HepG2 (cell line): ENCODE data around the gene PSMA7. TPM values are rescaled to one million over a fixed set of nuclear protein-coding genes. Genes with fewer than 3 reads are reported as not detected.

Experiments used
- BRCA1 ChIP-seq: sonication (generic); formaldehyde crosslinking; IDR thresholded peaks from 2 replicates; pipeline ENCODE4 v1.4.0; 2020; ENCODE audit warnings: missing genetic modification reagents
- CREM ChIP-seq, 2 experiments: sonication (generic) in 1 of 2; formaldehyde crosslinking in 1 of 2; IDR thresholded peaks; 2 replicates each; pipeline versions ENCODE4 v1.4.0 to v1.6.1; 2016 to 2020; ENCODE audit warnings: antibody characterized with exemption in 1 of 2, mild to moderate bottlenecking in 1 of 2, missing genetic modification reagents in 1 of 2
- ESRRA ChIP-seq: sonication (generic); formaldehyde crosslinking; IDR thresholded peaks from 2 replicates; pipeline ENCODE4 v1.5.1; 2020; ENCODE audit warnings: mild to moderate bottlenecking, low read depth, missing genetic modification reagents
- ETV6 ChIP-seq: sonication (generic); formaldehyde crosslinking; conservative IDR thresholded peaks from 2 replicates; pipeline ENCODE4 v1.4.0; 2020; ENCODE audit warnings: missing genetic modification reagents
- HIVEP1 ChIP-seq: sonication (generic); formaldehyde crosslinking; IDR thresholded peaks from 2 replicates; pipeline ENCODE4 v1.4.0; 2020; ENCODE audit warnings: mild to moderate bottlenecking, missing genetic modification reagents
- JARID2 ChIP-seq: sonication (generic); formaldehyde crosslinking; IDR thresholded peaks from 2 replicates; pipeline ENCODE4 v1.8.1; 2023; ENCODE audit warnings: missing genetic modification reagents, inconsistent platforms; ENCODE audit not compliant: insufficient replicate concordance
- KAT2B ChIP-seq: fragments of 150-350 bp; IDR thresholded peaks from 2 replicates; pipeline ENCODE4 v1.6.1; 2014; ENCODE audit warnings: low read depth, low read length, borderline replicate concordance
- MYC ChIP-seq: sonication (generic); formaldehyde crosslinking; IDR thresholded peaks from 2 replicates; pipeline ENCODE4 v1.9.0; 2021; ENCODE audit warnings: missing genetic modification reagents, borderline replicate concordance
- NFE2L1 ChIP-seq: sonication (generic); formaldehyde crosslinking; IDR thresholded peaks from 2 replicates; pipeline ENCODE4 v1.4.0; 2020; ENCODE audit warnings: missing genetic modification reagents, mild to moderate bottlenecking, borderline replicate concordance
- NFKB2 ChIP-seq: sonication (generic); formaldehyde crosslinking; IDR thresholded peaks from 2 replicates; pipeline ENCODE4 v1.4.0; 2020; ENCODE audit warnings: missing genetic modification reagents, borderline replicate concordance
- SMARCE1 ChIP-seq: fragments of 450-650 bp; IDR thresholded peaks from 2 replicates; pipeline ENCODE4 v1.6.1; 2017; ENCODE audit warnings: borderline replicate concordance
- SOX5 ChIP-seq: IDR thresholded peaks from 2 replicates; pipeline ENCODE4 v1.6.1; 2016; ENCODE audit warnings: borderline replicate concordance
- TARDBP ChIP-seq: sonication (generic); formaldehyde crosslinking; IDR thresholded peaks from 2 replicates; pipeline ENCODE4 v1.8.0; 2022; ENCODE audit warnings: mild to moderate bottlenecking, missing genetic modification reagents
- TBX2 ChIP-seq: sonication (generic); formaldehyde crosslinking; IDR thresholded peaks from 2 replicates; pipeline ENCODE4 v1.5.0; 2020; ENCODE audit warnings: missing genetic modification reagents, mild to moderate bottlenecking, borderline replicate concordance
- ZIK1 ChIP-seq: sonication (generic); formaldehyde crosslinking; IDR thresholded peaks from 2 replicates; pipeline ENCODE4 v1.5.0; 2020; ENCODE audit warnings: mild to moderate bottlenecking, low read depth, missing genetic modification reagents, borderline replicate concordance
- ZNF446 ChIP-seq: sonication (generic); formaldehyde crosslinking; IDR thresholded peaks from 2 replicates; pipeline ENCODE4 v1.5.0; 2020; ENCODE audit warnings: mild to moderate bottlenecking, missing genetic modification reagents
- ZNF558 ChIP-seq: sonication (generic); formaldehyde crosslinking; IDR thresholded peaks from 2 replicates; pipeline ENCODE4 v1.9.0; 2022; ENCODE audit warnings: mild to moderate bottlenecking, missing genetic modification reagents, borderline replicate concordance
- ZNF720 ChIP-seq: sonication (generic); formaldehyde crosslinking; IDR thresholded peaks from 2 replicates; pipeline ENCODE4 v1.4.0; 2020; ENCODE audit warnings: missing genetic modification reagents
- ZSCAN31 ChIP-seq: sonication (generic); formaldehyde crosslinking; IDR thresholded peaks from 2 replicates; pipeline ENCODE4 v1.5.0; 2020; ENCODE audit warnings: low read depth, mild to moderate bottlenecking, missing genetic modification reagents
- polyA plus RNA-seq, 8 experiments: library from polyadenylated mRNA; depleted of rRNA in 3 of 8; stranded (reverse) in 7 of 8; unstranded in 1 of 8; fragments of >200 nt; fragmentation: Illumina TruSeq in 4 of 8; extraction: Trizol in 4 of 8; gene quantifications; 2 replicates each; pipeline versions ENCODE4 v1.2.1 to v1.2.3, GENCODE V29; 2011 to 2016; ENCODE audit warnings: low read depth in 4 of 8, missing spikeins in 1 of 8, mixed read lengths in 1 of 8; ENCODE audit not compliant: insufficient read depth in 1 of 8
- total RNA-seq, 5 experiments: library from RNA; depleted of rRNA; stranded (reverse); fragments of >200 nt; fragmentation: Illumina TruSeq; extraction: Trizol; gene quantifications; 2 replicates each; pipeline ENCODE4 v1.2.3, GENCODE V29; 2016; ENCODE audit warnings: low read depth in 1 of 5
- TF ChIP-seq, protein P1 (sequence below): sonication (generic); formaldehyde crosslinking; IDR thresholded peaks from 2 replicates; pipeline ENCODE4 v1.5.1; 2020; ENCODE audit warnings: missing genetic modification reagents, mild to moderate bottlenecking, borderline replicate concordance
- TF ChIP-seq, protein P2 (sequence below), 2 experiments: sonication (generic) in 1 of 2; formaldehyde crosslinking in 1 of 2; IDR thresholded peaks; 2 replicates each; pipeline versions ENCODE4 v1.4.0 to v1.6.1; 2016 to 2020; ENCODE audit warnings: borderline replicate concordance in 1 of 2, low read depth in 1 of 2, mild to moderate bottlenecking in 1 of 2, missing genetic modification reagents in 1 of 2
- TF ChIP-seq, protein P3 (sequence below): sonication (generic); formaldehyde crosslinking; IDR thresholded peaks from 2 replicates; pipeline ENCODE4 v1.4.0; 2020; ENCODE audit warnings: mild to moderate bottlenecking, missing genetic modification reagents

Gene PSMA7
- total and polyA plus RNA-seq, 2 of the 13 experiments (the other 11 are each of a cell fraction or from before 2014, with no cell fraction given), result 531 to 631 TPM

DNA sequence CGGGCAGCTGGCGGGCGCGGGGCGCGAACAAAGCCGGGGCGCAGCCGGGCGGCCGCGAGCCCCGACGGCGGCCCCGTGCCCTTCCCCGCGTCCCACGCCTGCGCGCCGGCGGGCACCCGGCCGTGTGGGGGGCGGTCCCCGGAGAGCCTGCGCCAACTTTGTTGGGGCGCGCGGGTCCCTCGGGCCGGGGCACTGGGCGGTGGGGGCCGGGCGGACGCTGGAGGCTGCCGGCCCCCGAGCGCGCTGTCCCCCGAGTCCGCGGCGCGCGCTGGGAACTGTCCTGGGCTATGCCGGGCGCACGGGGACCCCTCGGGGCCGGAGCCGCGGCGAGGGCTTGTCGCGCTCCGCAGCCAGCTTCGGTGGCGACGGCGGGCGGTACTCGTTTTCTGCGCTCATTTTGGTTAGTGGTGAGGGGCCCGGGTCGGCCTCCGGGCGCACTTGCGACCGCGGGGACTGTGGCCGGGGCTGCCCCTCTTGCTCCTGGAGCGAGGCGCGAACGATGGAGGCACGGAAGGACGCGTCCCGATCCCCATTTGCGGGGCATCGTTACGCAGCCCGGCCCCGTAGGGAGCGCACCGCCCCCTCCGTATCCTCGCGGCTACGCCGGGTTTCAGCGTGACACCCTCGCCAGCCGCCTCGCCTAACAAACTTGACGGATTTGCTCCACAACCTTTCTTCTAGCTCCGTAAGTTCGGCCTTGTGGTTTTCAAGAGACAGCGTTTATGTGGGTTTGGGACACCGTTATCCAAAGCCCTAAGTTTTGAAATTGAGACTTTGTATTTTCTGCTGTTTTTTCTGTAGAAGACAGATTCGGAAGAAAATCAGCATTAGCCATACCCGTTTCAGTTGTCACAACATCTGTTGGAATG lies 997 bp upstream of the PSMA7 start (continued):
- TF ChIP-seq MYC (CRISPR knock-in tag), result peak; percentile 43; the same call in 1 of the 2 replicates
- TF ChIP-seq, protein P1, sequence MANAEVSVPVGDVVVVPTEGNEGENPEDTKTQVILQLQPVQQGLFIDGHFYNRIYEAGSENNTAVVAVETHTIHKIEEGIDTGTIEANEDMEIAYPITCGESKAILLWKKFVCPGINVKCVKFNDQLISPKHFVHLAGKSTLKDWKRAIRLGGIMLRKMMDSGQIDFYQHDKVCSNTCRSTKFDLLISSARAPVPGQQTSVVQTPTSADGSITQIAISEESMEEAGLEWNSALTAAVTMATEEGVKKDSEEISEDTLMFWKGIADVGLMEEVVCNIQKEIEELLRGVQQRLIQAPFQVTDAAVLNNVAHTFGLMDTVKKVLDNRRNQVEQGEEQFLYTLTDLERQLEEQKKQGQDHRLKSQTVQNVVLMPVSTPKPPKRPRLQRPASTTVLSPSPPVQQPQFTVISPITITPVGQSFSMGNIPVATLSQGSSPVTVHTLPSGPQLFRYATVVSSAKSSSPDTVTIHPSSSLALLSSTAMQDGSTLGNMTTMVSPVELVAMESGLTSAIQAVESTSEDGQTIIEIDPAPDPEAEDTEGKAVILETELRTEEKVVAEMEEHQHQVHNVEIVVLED (CRISPR knock-in tag), result peak; percentile 81
- no peak for TF ChIP-seq ZIK1 (CRISPR knock-in tag)
- TF ChIP-seq HIVEP1 (CRISPR knock-in tag), result peak; percentile 45; the same call in 1 of the 2 replicates
- TF ChIP-seq TBX2 (CRISPR knock-in tag), result no peak; the same call in 1 of the 2 replicates
- no peak for TF ChIP-seq ETV6 (CRISPR knock-in tag)
- no peak for TF ChIP-seq TARDBP
- TF ChIP-seq ZNF558, result peak; percentile 93; the same call in 1 of the 2 replicates
- peak; percentile 44 for TF ChIP-seq ZNF446 (CRISPR knock-in tag)
- TF ChIP-seq NFE2L1 (CRISPR knock-in tag), result no peak
- TF ChIP-seq, protein P2, sequence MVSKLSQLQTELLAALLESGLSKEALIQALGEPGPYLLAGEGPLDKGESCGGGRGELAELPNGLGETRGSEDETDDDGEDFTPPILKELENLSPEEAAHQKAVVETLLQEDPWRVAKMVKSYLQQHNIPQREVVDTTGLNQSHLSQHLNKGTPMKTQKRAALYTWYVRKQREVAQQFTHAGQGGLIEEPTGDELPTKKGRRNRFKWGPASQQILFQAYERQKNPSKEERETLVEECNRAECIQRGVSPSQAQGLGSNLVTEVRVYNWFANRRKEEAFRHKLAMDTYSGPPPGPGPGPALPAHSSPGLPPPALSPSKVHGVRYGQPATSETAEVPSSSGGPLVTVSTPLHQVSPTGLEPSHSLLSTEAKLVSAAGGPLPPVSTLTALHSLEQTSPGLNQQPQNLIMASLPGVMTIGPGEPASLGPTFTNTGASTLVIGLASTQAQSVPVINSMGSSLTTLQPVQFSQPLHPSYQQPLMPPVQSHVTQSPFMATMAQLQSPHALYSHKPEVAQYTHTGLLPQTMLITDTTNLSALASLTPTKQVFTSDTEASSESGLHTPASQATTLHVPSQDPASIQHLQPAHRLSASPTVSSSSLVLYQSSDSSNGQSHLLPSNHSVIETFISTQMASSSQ (IDR thresholded peaks at IDR 0.05; ENCODE audit: low read depth), result no peak
- TF ChIP-seq, protein P2 (CRISPR knock-in tag; IDR thresholded peaks at IDR 0.05; ENCODE audit: borderline replicate concordance), result 0 out of 2 replicates have a peak, but pooled peaks have one; percentile 14
- no peak for TF ChIP-seq BRCA1 (CRISPR knock-in tag)
- no peak for TF ChIP-seq CREM (IDR thresholded peaks at IDR 0.05)
- TF ChIP-seq CREM (CRISPR knock-in tag; IDR thresholded peaks at IDR 0.05), result no peak
- 0 out of 2 replicates have a peak, but pooled peaks have one; percentile 55 for TF ChIP-seq ZSCAN31 (CRISPR knock-in tag)
- TF ChIP-seq KAT2B, result no peak
- TF ChIP-seq JARID2 (CRISPR knock-in tag), result no peak
- TF ChIP-seq, protein P3, sequence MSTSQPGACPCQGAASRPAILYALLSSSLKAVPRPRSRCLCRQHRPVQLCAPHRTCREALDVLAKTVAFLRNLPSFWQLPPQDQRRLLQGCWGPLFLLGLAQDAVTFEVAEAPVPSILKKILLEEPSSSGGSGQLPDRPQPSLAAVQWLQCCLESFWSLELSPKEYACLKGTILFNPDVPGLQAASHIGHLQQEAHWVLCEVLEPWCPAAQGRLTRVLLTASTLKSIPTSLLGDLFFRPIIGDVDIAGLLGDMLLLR (CRISPR knock-in tag), result peak; percentile 86
- 0 out of 2 replicates have a peak, but pooled peaks have one; percentile 27 for TF ChIP-seq NFKB2 (CRISPR knock-in tag)
- no peak for TF ChIP-seq SMARCE1
- TF ChIP-seq SOX5 (CRISPR knock-in tag), result no peak
- TF ChIP-seq ZNF720 (CRISPR knock-in tag), result no peak; the same call in 1 of the 2 replicates
- no peak; the same call in 1 of the 2 replicates for TF ChIP-seq ESRRA
